Activated T-helper 17 cell treated with anti-CD3 and anti-CD28 coated beads, Interleukin-2, amount 50 U/mL, for 72 hours (primary cell): ENCODE results near the gene PRADC1. TPM values are rescaled to one million over a fixed set of nuclear protein-coding genes. Genes with fewer than 3 reads are reported as not detected.

Experiments used
- total RNA-seq, 2 donors: library from RNA; stranded (reverse); gene quantifications; one replicate each; pipeline ENCODE4 v1.2.3, GENCODE V29; 2022

Gene PRADC1
- total RNA-seq, 2 donors from 2014 or later: 10.0 to 16.0 TPM

Other genes with a start within 250 kb of the PRADC1 start
- 10 to 100 TPM in 1 of 2 donors, 1 to 10 TPM in 1; 7.6 to 10.3 TPM for gene SFXN5, start 161.5 kb downstream of the PRADC1 start, total RNA-seq
- gene RAB11FIP5, start 120.3 kb downstream of the PRADC1 start, total RNA-seq: 10 to 100 TPM; 15.5 to 29.9 TPM
- not detected for gene NOTO, start 30.7 kb downstream of the PRADC1 start, total RNA-seq
- gene SMYD5, start 19.0 kb downstream of the PRADC1 start, total RNA-seq: 10 to 100 TPM; 36.5 to 37.6 TPM
- 100 to 1,000 TPM; 317 to 592 TPM for gene CCT7, start 1.1 kb upstream of the PRADC1 start, total RNA-seq
- gene FBXO41, start 51.2 kb upstream of the PRADC1 start, total RNA-seq: 10 to 100 TPM; 32.2 to 36.3 TPM
- gene EGR4, start 60.3 kb upstream of the PRADC1 start, total RNA-seq: under 1 TPM; 0.11 to 0.29 TPM
- 10 to 100 TPM; 16.3 to 20.2 TPM for gene ALMS1, start 152.6 kb upstream of the PRADC1 start, total RNA-seq